IMR-90 (cell line): ENCODE results near the gene RLN3. TPM values are rescaled to one million over a fixed set of nuclear protein-coding genes. Genes with fewer than 3 reads are reported as not detected.
A peak's percentile ranks its signal among the peaks of the same experiment; 100 is the strongest.

Experiments
- ATAC-seq: fragments of 200-7000 bp; cut with Tn5 transposase; 2 replicates; pipeline ENCODE4 v1.9.1; 2020; ENCODE audit warnings: low read depth, mild to moderate bottlenecking, moderate library complexity
- BruUV-seq: library from RNA; stranded (reverse); fragments of 400-500 nt; replicated peaks from 2 replicates; lab custom pipeline; 2021; lab: Mats Ljungman, UMichigan
- CTCF ChIA-PET: fragments of 300-600 bp; formaldehyde crosslinking; extraction: SDS; loops from one replicate; lab custom pipeline; 2021; ENCODE audit warnings: antibody characterized with exemption; lab: Yijun Ruan, JAX
- POLR2A ChIA-PET: fragments of 300-600 bp; sonication (Branson Sonifier 250); formaldehyde crosslinking; loops from one replicate; lab custom pipeline; 2022; ENCODE audit warnings: antibody characterized with exemption; ENCODE audit not compliant: unreplicated experiment; lab: Charles Lee
- DNase-seq: peaks from one replicate; pipeline ENCODE4 v3.0.0; 2013
- H2AFZ ChIP-seq: replicated peaks from 2 replicates; pipeline ENCODE3; 2013; ENCODE audit warnings: low read length, mild to moderate bottlenecking; ENCODE audit not compliant: poor library complexity
- H2AK5ac ChIP-seq: 2 replicates; pipeline ENCODE4 v1.6.1; 2013; ENCODE audit warnings: low read depth, low read length, inconsistent platforms
- H2AK9ac ChIP-seq: replicated peaks from 2 replicates; pipeline ENCODE3; 2013; ENCODE audit warnings: mild to moderate bottlenecking, low read depth, low read length, moderate library complexity; ENCODE audit not compliant: poor library complexity
- H2BK120ac ChIP-seq: 2 replicates; pipeline ENCODE4 v1.6.1; 2013; ENCODE audit warnings: low read depth, low read length, inconsistent platforms
- H2BK15ac ChIP-seq: 3 replicates; pipeline ENCODE4 v1.6.1; 2013; ENCODE audit warnings: low read depth, low read length, inconsistent platforms
- H2BK20ac ChIP-seq: 2 replicates; pipeline ENCODE4 v1.6.1; 2013; ENCODE audit warnings: low read depth, mild to moderate bottlenecking, inconsistent platforms, low read length, moderate library complexity
- H2BK5ac ChIP-seq: 2 replicates; pipeline ENCODE4 v1.6.1; 2013; ENCODE audit warnings: mild to moderate bottlenecking, low read depth, low read length, inconsistent platforms; ENCODE audit not compliant: poor library complexity, severe bottlenecking
- H3K14ac ChIP-seq: replicated peaks from 2 replicates; pipeline ENCODE4 v1.6.1; 2013; ENCODE audit warnings: low read depth, low read length, inconsistent platforms
- H3K18ac ChIP-seq: 2 replicates; pipeline ENCODE4 v1.6.1; 2013; ENCODE audit warnings: low read depth, low read length, control low read depth
- H3K23ac ChIP-seq: 2 replicates; pipeline ENCODE4 v1.6.1; 2013; ENCODE audit warnings: low read depth, low read length, inconsistent platforms
- H3K27ac ChIP-seq: 2 replicates; pipeline ENCODE4 v1.5.1; 2013; ENCODE audit warnings: mild to moderate bottlenecking, control low read depth, low read length; ENCODE audit not compliant: insufficient read depth
- H3K27me3 ChIP-seq: 2 replicates; pipeline ENCODE4 v1.6.1; 2013; ENCODE audit warnings: low read length; ENCODE audit not compliant: control insufficient read depth, insufficient read depth
- H3K36me3 ChIP-seq: 2 replicates; pipeline ENCODE4 v1.6.1; 2013; ENCODE audit warnings: low read length, mixed read lengths; ENCODE audit not compliant: control insufficient read depth, insufficient read depth
- H3K4ac ChIP-seq: 2 replicates; pipeline ENCODE4 v1.6.1; 2013; ENCODE audit warnings: low read depth, low read length, inconsistent platforms
- H3K4me1 ChIP-seq: 2 replicates; pipeline ENCODE4 v1.6.1; 2013; ENCODE audit warnings: low read length, mixed read lengths; ENCODE audit not compliant: control insufficient read depth, insufficient read depth
- H3K4me2 ChIP-seq: 2 replicates; pipeline ENCODE4 v1.6.1; 2013; ENCODE audit warnings: low read depth, mild to moderate bottlenecking, control low read depth, low read length, moderate library complexity
- H3K4me3 ChIP-seq: 2 replicates; pipeline ENCODE4 v1.5.1; 2013; ENCODE audit warnings: low read depth, mild to moderate bottlenecking, control low read depth, low read length, moderate library complexity; ENCODE audit not compliant: insufficient read depth
- H3K56ac ChIP-seq: 2 replicates; pipeline ENCODE4 v1.6.1; 2013; ENCODE audit warnings: low read length, inconsistent platforms; ENCODE audit not compliant: insufficient read depth; ENCODE audit errors: extremely low read depth
- H3K79me1 ChIP-seq, 2 experiments: 2 replicates each; pipeline ENCODE4 v1.6.1; 2013; ENCODE audit warnings: low read length in 2 of 2, inconsistent platforms in 1 of 2, low read depth in 1 of 2
- H3K9ac ChIP-seq: 2 replicates; pipeline ENCODE4 v1.6.1; 2013; ENCODE audit warnings: low read depth, low read length, control low read depth
- H3K9me1 ChIP-seq: 2 replicates; pipeline ENCODE4 v1.6.1; 2013; ENCODE audit warnings: low read length, inconsistent platforms; ENCODE audit not compliant: insufficient read depth
- H3K9me3 ChIP-seq: 2 replicates; pipeline ENCODE4 v1.6.1; 2013; ENCODE audit warnings: low read length; ENCODE audit not compliant: control insufficient read depth, insufficient read depth
- H4K20me1 ChIP-seq: 2 replicates; pipeline ENCODE4 v1.6.1; 2013; ENCODE audit warnings: low read length, inconsistent platforms; ENCODE audit not compliant: insufficient read depth
- H4K5ac ChIP-seq: 2 replicates; pipeline ENCODE4 v1.6.1; 2013; ENCODE audit warnings: mild to moderate bottlenecking, low read depth, low read length, control low read depth
- H4K8ac ChIP-seq, 2 experiments: 2 replicates each; pipeline ENCODE4 v1.6.1; 2013; ENCODE audit warnings: low read depth in 2 of 2, low read length in 2 of 2, control low read depth in 1 of 2, inconsistent platforms in 1 of 2
- H4K91ac ChIP-seq: 2 replicates; pipeline ENCODE4 v1.6.1; 2013; ENCODE audit warnings: low read depth, low read length, inconsistent platforms; ENCODE audit not compliant: insufficient read depth
- CHD1 ChIP-seq: IDR thresholded peaks from 2 replicates; pipeline ENCODE4 v1.6.1; 2012; ENCODE audit warnings: low read depth, low read length, improper control_type of control experiment
- ELK1 ChIP-seq: fragments of 150-350 bp; IDR thresholded peaks from 2 replicates; pipeline ENCODE4 v1.6.1; 2016; ENCODE audit warnings: low read depth, mild to moderate bottlenecking, low read length, moderate library complexity, borderline replicate concordance
- FOS ChIP-seq: fragments of 150-350 bp; IDR thresholded peaks from 2 replicates; pipeline ENCODE4 v1.6.1; 2016; ENCODE audit warnings: low read depth, low read length
- MAZ ChIP-seq: IDR thresholded peaks from 2 replicates; pipeline ENCODE4 v1.6.1; 2012; ENCODE audit warnings: low read depth, mild to moderate bottlenecking, low read length, improper control_type of control experiment, moderate library complexity, borderline replicate concordance
- MXI1 ChIP-seq: IDR thresholded peaks from 2 replicates; pipeline ENCODE4 v1.6.1; 2012; ENCODE audit warnings: low read depth, mild to moderate bottlenecking, low read length, moderate library complexity, borderline replicate concordance
- NFE2L2 ChIP-seq: fragments of 150-350 bp; IDR thresholded peaks from 2 replicates; pipeline ENCODE4 v1.6.1; 2016; ENCODE audit warnings: low read depth, mild to moderate bottlenecking, low read length
- POLR2A ChIP-seq: IDR thresholded peaks from 2 replicates; pipeline ENCODE4 v1.6.1; 2012; ENCODE audit warnings: mild to moderate bottlenecking, low read depth, low read length
- RCOR1 ChIP-seq: IDR thresholded peaks from 2 replicates; pipeline ENCODE4 v1.6.1; 2012; ENCODE audit warnings: mild to moderate bottlenecking, low read length, improper control_type of control experiment; ENCODE audit not compliant: insufficient replicate concordance
- RFX5 ChIP-seq: IDR thresholded peaks from 2 replicates; pipeline ENCODE4 v1.8.0; 2012; ENCODE audit warnings: low read depth, mild to moderate bottlenecking, low read length, moderate library complexity
- SMC3 ChIP-seq: fragments of 150-350 bp; IDR thresholded peaks from 2 replicates; pipeline ENCODE4 v1.6.1; 2016; ENCODE audit warnings: low read depth, mild to moderate bottlenecking, antibody characterized with exemption, low read length, moderate library complexity
- WGBS, 2 experiments: methylation state at CpG; one replicate each; pipeline versions ENCODE4 v1.1.5 to v1.1.7; 2013; ENCODE audit warnings: missing lambda C conversion rate in 2 of 2; ENCODE audit not compliant: insufficient read length in 1 of 2; ENCODE audit errors: extremely low coverage in 2 of 2; 5-methylcytosine and 5-hydroxymethylcytosine counted together
- dilution Hi-C: fragments of 300-500 bp; cut with HindIII; formaldehyde crosslinking; loops from one replicate; pipeline ENCODE4 v1.14.3; 2018; ENCODE audit warnings: low sequenced_read_pairs; ENCODE audit not compliant: unreplicated experiment
- in situ Hi-C: fragments of 300-500 bp; cut with MboI; formaldehyde crosslinking; loops from 3 replicates; pipeline ENCODE4 v1.14.3; 2019; ENCODE audit warnings: low sequenced_read_pairs, inconsistent platforms, mixed read lengths
- intact Hi-C: fragments of 100-400 bp; cut with micrococcal nuclease; formaldehyde crosslinking; loops from 2 replicates; pipeline ENCODE4 v1.10.0; 2022
- polyA plus RNA-seq, 3 experiments: library from polyadenylated mRNA; depleted of rRNA; stranded (reverse); fragments of >200 nt; gene quantifications; 2 replicates each; pipeline ENCODE4 v1.2.3, GENCODE V29; 2012; ENCODE audit warnings: low replicate concordance in 1 of 3
- total RNA-seq: library from RNA; depleted of rRNA; stranded (reverse); fragments of >200 nt; gene quantifications from 2 replicates; pipeline ENCODE4 v1.2.3, GENCODE V29; 2012

Gene RLN3
- total and polyA plus RNA-seq, 2 of the 4 experiments (the other 2 are of a cell fraction), result not detected

DNA sequence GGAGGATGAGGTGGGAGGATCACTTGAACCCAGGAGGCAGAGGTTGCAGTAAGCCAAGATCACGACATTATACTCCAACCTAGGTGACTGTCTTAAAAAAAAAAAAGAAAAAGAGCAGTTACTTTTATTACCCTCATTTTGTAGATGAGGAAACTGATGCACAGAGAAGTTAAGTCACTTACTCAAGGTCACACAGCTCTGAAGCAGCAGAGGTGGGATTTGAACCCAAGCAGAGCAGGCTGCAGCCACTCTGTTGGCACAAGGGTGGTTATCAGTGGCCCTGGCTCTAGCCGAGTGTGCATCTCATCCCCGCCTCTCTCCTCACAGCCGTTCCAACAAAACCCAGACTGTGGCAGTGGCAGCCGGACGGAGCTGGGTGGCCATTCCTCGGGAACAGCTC, 11.2 kb downstream of the RLN3 start:
- H2AK9ac ChIP-seq, result peak overlapping the region; percentile 50
- ATAC-seq (no peak), DNase-seq (no peak)
- CTCF ChIA-PET, result no interaction called here
- 94% methylated on average over 5 of the region's 7 CpGs; no CpG with 5 or more reads in 1 of the 2 experiments for WGBS, 2 experiments
- H3K23ac ChIP-seq, result no peak overlapping the region
- dilution Hi-C loops, result no loop called here
- no peak overlapping the region for H3K4me3 ChIP-seq
- in situ Hi-C loops, result no loop called here
- H3K9ac ChIP-seq, result no peak overlapping the region
- H3K79me1 ChIP-seq, result no peaks in the 10 kb centered on the region
- H4K91ac ChIP-seq, result no peak overlapping the region
- no peak overlapping the region for H3K18ac ChIP-seq
- BruUV-seq, result no TSS peak
- no peaks in the 10 kb centered on the region for H3K27me3 ChIP-seq
- H3K9me1 ChIP-seq, result no peaks in the 10 kb centered on the region; the same call in 1 of the 2 replicates
- no peak overlapping the region for H2BK120ac ChIP-seq
- no peaks in the 10 kb centered on the region for H3K4me1 ChIP-seq
- intact Hi-C loops, result no loop called here
- H3K27ac ChIP-seq, result no peak overlapping the region
- no peak for TF ChIP-seq ELK1
- no peak for TF ChIP-seq SMC3
- TF ChIP-seq RFX5, result no peak
- TF ChIP-seq NFE2L2, result no peak
- TF ChIP-seq MAZ, result no peak
- TF ChIP-seq MXI1, result no peak
- TF ChIP-seq FOS, result no peak
- no peak for TF ChIP-seq POLR2A
- TF ChIP-seq CHD1, result no peak
- no peak for TF ChIP-seq RCOR1
- no peak overlapping the region for H3K4ac ChIP-seq
- H4K5ac ChIP-seq, result no peak overlapping the region
- no peaks in the 10 kb centered on the region for H4K20me1 ChIP-seq
- H3K9me3 ChIP-seq, result no peaks in the 10 kb centered on the region
- POLR2A ChIA-PET, result no interaction called here
- H4K8ac ChIP-seq, result no peak overlapping the region
- no peak overlapping the region for H2AK5ac ChIP-seq
- H2BK15ac ChIP-seq, result no peak overlapping the region
- H2AFZ ChIP-seq, result no peak overlapping the region
- no peak overlapping the region for H2BK20ac ChIP-seq
- no peak overlapping the region for H3K4me2 ChIP-seq
- H3K36me3 ChIP-seq, result no peaks in the 10 kb centered on the region
- no peak overlapping the region for H3K56ac ChIP-seq
- no peak overlapping the region for H2BK5ac ChIP-seq
- H3K14ac ChIP-seq, result no peak overlapping the region
